ENCODE results near the gene ATP2B3. TPM values are rescaled to one million over a fixed set of nuclear protein-coding genes. Genes with fewer than 3 reads are reported as not detected.

ATP2B3 gene
- total and polyA plus RNA-seq, 2 experiments from 2014 or later, result 0.17 TPM; not detected in 1

DNA sequence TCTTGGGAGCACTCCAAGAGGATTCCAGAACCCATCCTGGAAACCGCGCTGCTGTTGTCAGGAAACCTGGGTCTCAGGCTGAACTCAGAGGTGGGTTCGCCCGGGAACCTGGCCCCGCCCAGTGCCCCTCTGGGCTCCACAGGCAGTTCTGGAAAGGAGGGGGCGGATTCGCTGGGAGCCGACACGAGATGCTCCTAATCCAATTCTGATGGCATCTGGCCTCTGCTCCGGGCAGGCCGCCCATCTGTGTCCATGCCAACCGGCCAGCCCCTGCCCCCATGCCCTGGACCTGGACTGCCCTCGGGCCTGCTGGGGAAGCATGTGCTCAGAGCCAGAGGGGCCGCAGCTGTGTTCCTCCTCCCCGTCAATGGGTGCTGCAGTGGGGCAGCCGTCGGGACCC is 21.0 kb downstream of the ATP2B3 start (continued):
- TF ChIP-seq, protein P1, sequence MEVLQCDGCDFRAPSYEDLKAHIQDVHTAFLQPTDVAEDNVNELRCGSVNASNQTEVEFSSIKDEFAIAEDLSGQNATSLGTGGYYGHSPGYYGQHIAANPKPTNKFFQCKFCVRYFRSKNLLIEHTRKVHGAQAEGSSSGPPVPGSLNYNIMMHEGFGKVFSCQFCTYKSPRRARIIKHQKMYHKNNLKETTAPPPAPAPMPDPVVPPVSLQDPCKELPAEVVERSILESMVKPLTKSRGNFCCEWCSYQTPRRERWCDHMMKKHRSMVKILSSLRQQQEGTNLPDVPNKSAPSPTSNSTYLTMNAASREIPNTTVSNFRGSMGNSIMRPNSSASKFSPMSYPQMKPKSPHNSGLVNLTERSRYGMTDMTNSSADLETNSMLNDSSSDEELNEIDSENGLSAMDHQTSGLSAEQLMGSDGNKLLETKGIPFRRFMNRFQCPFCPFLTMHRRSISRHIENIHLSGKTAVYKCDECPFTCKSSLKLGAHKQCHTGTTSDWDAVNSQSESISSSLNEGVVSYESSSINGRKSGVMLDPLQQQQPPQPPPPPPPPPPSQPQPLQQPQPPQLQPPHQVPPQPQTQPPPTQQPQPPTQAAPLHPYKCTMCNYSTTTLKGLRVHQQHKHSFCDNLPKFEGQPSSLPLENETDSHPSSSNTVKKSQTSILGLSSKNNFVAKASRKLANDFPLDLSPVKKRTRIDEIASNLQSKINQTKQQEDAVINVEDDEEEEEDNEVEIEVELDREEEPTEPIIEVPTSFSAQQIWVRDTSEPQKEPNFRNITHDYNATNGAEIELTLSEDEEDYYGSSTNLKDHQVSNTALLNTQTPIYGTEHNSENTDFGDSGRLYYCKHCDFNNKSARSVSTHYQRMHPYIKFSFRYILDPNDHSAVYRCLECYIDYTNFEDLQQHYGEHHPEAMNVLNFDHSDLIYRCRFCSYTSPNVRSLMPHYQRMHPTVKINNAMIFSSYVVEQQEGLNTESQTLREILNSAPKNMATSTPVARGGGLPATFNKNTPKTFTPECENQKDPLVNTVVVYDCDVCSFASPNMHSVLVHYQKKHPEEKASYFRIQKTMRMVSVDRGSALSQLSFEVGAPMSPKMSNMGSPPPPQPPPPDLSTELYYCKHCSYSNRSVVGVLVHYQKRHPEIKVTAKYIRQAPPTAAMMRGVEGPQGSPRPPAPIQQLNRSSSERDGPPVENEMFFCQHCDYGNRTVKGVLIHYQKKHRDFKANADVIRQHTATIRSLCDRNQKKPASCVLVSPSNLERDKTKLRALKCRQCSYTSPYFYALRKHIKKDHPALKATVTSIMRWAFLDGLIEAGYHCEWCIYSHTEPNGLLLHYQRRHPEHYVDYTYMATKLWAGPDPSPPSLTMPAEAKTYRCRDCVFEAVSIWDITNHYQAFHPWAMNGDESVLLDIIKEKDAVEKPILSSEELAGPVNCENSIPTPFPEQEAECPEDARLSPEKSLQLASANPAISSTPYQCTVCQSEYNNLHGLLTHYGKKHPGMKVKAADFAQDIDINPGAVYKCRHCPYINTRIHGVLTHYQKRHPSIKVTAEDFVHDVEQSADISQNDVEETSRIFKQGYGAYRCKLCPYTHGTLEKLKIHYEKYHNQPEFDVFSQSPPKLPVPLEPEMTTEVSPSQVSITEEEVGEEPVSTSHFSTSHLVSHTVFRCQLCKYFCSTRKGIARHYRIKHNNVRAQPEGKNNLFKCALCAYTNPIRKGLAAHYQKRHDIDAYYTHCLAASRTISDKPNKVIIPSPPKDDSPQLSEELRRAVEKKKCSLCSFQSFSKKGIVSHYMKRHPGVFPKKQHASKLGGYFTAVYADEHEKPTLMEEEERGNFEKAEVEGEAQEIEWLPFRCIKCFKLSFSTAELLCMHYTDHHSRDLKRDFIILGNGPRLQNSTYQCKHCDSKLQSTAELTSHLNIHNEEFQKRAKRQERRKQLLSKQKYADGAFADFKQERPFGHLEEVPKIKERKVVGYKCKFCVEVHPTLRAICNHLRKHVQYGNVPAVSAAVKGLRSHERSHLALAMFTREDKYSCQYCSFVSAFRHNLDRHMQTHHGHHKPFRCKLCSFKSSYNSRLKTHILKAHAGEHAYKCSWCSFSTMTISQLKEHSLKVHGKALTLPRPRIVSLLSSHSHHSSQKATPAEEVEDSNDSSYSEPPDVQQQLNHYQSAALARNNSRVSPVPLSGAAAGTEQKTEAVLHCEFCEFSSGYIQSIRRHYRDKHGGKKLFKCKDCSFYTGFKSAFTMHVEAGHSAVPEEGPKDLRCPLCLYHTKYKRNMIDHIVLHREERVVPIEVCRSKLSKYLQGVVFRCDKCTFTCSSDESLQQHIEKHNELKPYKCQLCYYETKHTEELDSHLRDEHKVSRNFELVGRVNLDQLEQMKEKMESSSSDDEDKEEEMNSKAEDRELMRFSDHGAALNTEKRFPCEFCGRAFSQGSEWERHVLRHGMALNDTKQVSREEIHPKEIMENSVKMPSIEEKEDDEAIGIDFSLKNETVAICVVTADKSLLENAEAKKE (CRISPR knock-in tag; IDR thresholded peaks at IDR 0.05), result no peak

DNA sequence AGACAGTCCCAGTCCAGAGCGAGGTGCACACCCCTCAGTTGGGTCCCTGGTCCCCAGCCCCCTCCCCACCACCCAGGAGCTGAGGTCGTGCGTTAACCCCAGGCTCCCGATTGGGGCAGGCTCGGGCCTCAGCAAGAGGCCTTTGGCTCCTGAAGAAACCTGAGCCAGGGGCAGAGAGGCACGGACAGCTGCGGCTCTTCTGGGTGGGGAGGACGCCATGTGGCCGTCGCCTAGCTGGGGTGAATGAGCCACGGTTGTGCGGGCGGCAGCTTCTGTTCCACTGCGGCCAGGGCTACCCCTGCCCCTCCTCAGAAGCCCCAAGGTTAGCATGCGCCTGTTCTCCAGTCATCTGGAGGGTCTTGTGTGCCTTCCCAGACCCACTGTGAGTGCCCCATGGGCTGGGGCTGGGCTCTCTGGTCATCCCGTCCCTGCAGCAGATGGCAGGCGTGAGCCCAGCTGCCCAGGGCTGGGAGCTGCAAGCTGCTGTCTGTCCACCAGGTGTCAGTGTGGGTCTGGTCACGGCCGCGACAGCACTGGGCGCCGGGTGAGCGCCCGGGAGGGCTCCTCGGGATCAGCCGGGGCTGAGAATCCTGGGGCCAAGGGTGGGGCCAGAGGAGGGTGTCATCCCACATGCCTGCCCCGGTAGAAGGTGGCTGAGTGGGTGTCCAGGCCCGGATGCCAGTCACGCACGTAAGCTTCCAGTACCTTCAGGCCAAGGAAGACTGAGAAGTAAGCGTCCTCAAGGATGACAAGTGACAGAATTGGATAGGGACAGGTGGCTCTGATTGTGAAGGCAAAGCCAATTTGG is 21.9 kb downstream of the ATP2B3 start:
- H3K4me1 Mint-ChIP-seq, result no peaks in the 10 kb centered on the region
- H3K4me3 Mint-ChIP-seq, result no peak overlapping the region
- TF ChIP-seq, protein P1 (CRISPR knock-in tag; IDR thresholded peaks at IDR 0.05), result no peak
- TF ChIP-seq EZH2 (IDR thresholded peaks at IDR 0.05; ENCODE audit: low read depth, unreplicated experiment) (no peak), NANOG (IDR thresholded peaks at IDR 0.05; ENCODE audit: borderline replicate concordance) (no peak)
- TF ChIP-seq, protein P2, sequence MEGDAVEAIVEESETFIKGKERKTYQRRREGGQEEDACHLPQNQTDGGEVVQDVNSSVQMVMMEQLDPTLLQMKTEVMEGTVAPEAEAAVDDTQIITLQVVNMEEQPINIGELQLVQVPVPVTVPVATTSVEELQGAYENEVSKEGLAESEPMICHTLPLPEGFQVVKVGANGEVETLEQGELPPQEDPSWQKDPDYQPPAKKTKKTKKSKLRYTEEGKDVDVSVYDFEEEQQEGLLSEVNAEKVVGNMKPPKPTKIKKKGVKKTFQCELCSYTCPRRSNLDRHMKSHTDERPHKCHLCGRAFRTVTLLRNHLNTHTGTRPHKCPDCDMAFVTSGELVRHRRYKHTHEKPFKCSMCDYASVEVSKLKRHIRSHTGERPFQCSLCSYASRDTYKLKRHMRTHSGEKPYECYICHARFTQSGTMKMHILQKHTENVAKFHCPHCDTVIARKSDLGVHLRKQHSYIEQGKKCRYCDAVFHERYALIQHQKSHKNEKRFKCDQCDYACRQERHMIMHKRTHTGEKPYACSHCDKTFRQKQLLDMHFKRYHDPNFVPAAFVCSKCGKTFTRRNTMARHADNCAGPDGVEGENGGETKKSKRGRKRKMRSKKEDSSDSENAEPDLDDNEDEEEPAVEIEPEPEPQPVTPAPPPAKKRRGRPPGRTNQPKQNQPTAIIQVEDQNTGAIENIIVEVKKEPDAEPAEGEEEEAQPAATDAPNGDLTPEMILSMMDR (conservative IDR thresholded peaks at IDR 0.05; ENCODE audit: low read depth in 2 of 2), result peak; percentile 63 to 89

More for the DNA sequence above, 21.9 kb downstream of the ATP2B3 start:
- no peak overlapping the region for H3K4me3 ChIP-seq
- no peaks in the 10 kb centered on the region for H3F3A ChIP-seq (replicated peaks; ENCODE audit: low read depth)
- no peaks in the 10 kb centered on the region for H3K4me1 ChIP-seq (ENCODE audit: insufficient read depth)
- DNase-seq (ENCODE audit: low spot score), result peak; percentile 69
- H3K36me3 ChIP-seq (ENCODE audit: insufficient read depth), result no peaks in the 10 kb centered on the region
- H3K27me3 ChIP-seq (ENCODE audit: insufficient read depth), result no peaks in the 10 kb centered on the region
- H3K79me2 ChIP-seq (replicated peaks; ENCODE audit: insufficient read depth), result no peaks in the 10 kb centered on the region
- no peaks in the 10 kb centered on the region for H3K9me2 ChIP-seq (ENCODE audit: insufficient read depth)
- no peaks in the 10 kb centered on the region for H4K20me1 ChIP-seq (replicated peaks; ENCODE audit: insufficient read depth)
- no peaks in the 10 kb centered on the region for H3K36me3 Mint-ChIP-seq (ENCODE audit: low read depth)
- H3K27me3 Mint-ChIP-seq (ENCODE audit: insufficient read depth, low read depth, poor library complexity), result peaks cover 2% of the 10 kb centered on the region
- H3K9me3 Mint-ChIP-seq, result no peaks in the 10 kb centered on the region
- no peak overlapping the region for H3K4me2 ChIP-seq
- no peak overlapping the region for H3K27ac ChIP-seq (ENCODE audit: low read depth)
- ATAC-seq, result peak; percentile 87
- H2AFZ ChIP-seq, result no peak overlapping the region
- no peak overlapping the region for H3K27ac Mint-ChIP-seq

Data from GM23338 (cell line).